Renal pelvis (tissue), 4 donors: ENCODE data around the gene PXDC1. TPM values are rescaled to one million over a fixed set of nuclear protein-coding genes. Genes with fewer than 3 reads are reported as not detected.
"Not testable (repeated sequence)": the region's sequence is repeated elsewhere in the genome, so short reads cannot be mapped to it uniquely, and the experiment has no call there.

ENCODE experiments used
- DNase-seq: peaks from one replicate; pipeline ENCODE4 v3.0.0-alpha.2; 2013
- polyA plus RNA-seq, 3 donors: library from polyadenylated mRNA; unstranded; fragments of 120-200 nt; gene quantifications; one replicate each; pipeline ENCODE4 v1.2.1, GENCODE V29; 2013; ENCODE audit not compliant: insufficient read length in 3 of 3

PXDC1 gene
- polyA plus RNA-seq, 3 donors = 17.3 to 23.0 (median 21.5) TPM

- no peak for DNase-seq
These were observed 14.2 kb downstream of the PXDC1 start for GRCh38 chr6:3737149-3737830.

DNA sequence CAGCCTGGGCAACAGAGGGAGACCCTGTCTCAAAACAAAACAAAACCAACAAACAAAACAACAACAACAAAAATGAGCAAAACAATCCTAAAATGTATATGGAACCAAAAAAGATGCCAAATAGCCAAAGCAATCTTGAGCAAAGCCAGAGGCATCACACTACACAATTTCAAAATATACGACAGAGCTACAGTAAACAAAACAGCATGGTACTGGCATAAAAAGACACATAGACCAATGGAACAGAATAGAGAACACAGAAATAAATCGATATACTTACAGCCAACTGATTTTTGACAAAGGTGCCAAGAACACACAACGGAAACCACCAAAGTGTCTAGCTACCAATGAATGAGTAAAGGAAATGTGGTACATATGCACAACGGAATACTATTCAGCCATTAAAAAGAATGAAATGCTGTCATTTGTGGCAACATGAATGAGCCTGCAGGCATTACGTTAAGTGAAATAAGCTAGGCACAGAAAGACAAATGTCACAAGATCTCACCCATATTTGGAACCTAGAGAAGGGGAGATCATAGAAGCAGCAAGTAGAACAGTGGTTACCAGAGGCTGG, 16.4 kb downstream of the PXDC1 start:
- no peak for DNase-seq

DNA sequence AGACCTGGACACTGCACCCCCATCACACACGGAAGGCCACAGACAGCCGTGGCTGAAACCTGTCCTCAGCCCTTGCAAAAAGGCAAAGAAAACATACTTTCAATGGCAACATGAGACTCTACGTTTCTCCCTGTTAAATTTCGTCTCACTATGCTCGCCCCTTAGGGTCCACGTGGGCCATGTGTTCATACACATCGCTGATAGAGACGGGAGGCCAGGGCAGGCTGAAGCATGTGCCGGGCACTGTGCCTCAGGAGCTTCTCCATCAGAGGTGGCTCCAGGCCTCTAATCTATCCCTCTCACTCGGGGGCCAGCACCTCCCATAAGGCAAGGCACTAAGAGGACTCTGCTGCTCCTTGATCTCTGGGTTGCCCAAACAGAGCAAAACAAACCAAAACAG, 17.5 kb downstream of the PXDC1 start:
- no peak for DNase-seq

DNA sequence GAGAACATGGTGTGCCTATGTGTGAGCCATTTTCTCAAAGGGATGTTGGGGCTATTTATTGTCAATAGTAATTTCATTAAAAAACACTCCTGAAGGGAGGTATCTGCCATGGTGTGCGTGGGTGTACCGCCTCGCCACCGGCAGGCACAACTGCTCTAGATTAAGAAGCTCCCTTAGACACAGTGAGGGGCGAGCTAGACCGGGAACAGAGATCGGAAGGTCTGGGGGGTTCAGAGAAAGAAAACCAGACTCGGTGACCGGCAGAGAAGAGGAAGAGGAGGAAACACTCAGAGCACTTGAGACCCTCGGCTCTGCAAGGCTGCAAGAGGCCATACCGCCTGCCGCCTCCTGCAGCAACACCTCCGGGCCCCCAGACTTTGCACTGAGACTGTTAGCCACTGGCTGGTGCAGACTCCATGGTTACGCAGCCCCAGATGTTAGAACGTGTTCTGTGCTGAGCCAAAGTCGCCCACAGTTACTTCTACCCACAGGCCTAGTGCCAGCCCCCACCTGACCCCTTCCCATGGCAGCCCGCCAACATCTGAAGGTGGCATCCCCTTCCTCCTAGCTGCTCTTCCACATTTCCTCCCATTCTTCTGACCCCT, 18.1 kb downstream of the PXDC1 start:
- DNase-seq = no peak

GRCh38 chr6:3732345-3733141, 19.0 kb downstream of the PXDC1 start:
- DNase-seq = no peak

- no peak for DNase-seq
These were observed 19.8 kb downstream of the PXDC1 start for GRCh38 chr6:3731700-3732099.

DNA sequence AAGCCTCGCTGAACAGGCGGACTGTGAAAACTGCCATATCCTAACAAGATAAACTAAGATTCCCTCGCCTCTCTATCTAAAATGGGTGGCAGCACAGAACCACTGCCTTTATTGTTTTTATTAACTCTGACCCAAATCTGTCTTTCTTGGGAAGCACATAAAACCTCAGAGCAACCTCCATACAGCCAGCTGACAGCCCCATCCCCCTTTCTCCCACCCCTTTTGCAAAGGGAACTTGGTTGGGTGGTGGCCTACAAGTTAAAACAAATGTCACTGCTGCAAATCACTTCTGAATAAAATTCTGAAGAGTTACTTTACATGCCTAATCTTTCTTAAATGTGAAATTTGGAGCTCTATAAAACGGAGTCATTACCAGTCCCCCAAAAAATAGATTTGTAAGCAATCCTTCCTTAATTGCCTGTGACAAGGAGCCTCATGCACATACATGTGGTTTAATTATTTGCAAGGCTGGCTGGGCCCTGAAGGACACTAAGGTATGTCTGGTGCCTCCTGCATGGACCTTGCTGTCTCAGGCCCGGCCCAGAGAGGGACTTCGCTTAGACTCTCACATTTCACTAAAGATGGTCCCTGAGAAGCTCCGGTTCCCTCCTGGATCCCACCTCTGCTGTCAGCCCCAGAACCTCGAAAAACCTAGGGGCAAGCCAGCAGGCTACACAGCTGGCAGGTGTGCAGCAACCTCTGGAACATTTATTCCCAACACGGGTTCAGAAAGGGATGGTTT, 21.7 kb downstream of the PXDC1 start:
- DNase-seq = no peak

DNA sequence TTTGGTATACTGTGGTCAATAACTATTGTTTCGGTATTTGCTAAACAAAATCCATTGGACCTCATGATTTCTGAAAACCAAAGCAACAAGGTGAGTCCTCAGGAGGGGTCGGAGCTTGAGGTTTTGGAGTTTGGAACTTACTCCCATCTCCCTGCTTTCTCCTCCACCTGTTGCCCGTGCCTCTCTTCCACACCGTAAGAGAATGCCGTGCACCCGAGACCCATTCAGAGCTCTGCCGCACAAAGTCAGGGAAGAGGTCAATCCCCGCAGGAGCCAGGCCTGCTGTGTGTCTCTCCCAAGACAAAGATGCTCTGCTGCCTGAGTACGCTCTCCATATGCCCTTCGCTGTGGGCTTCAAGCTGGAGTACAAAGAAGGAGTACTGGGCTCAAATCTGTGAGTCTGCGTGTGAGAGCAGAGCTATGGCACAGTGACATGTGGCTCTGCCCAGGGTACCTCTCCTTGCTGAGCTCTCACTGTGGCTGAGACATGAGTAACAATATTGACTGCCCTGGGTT, 23.9 kb downstream of the PXDC1 start:
- no peak for DNase-seq

DNA sequence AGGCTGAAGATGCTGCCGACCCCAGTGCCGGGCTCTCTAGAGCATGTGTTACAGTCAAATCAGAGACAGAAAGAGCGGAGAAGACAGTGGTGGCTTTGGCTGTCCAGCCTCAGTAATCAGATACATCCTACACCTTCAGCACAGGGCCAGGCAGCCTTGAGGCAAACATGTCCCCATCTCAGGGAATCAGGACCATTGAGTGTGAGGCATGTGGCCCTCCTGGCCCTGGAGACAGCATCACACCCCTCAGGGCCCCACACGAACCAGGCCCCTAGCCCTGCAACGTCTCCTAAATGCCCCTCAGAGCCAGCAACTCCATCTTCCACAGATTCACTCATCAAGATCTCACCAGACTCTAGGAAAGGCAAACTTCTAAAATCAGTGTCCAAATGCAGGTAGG, 24.5 kb downstream of the PXDC1 start:
- no peak for DNase-seq

DNA sequence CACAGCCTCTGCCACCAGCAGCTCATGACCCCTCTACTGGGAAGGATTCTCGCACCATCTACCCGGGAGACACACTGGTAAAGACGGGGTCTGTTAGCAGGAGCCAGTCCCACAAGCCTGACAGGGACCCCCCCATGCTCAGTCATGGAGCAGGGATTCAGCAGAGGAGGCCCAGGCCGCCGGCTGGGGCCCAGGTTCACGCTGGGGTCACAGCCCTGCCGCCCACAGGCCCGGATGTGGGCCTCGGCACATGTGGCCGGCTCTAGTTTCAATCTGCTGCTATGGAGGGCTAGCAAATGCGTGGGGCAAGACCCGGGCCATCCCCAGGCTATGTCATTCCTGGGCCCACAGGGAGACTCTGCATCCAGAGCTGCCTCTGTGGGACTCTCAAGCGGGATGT, 25.1 kb downstream of the PXDC1 start:
- no peak for DNase-seq

- DNase-seq = no peak
These were observed 26.1 kb downstream of the PXDC1 start for GRCh38 chr6:3725145-3726047.

- no peak for DNase-seq
These were observed 26.9 kb downstream of the PXDC1 start for GRCh38 chr6:3724451-3725144.

DNA sequence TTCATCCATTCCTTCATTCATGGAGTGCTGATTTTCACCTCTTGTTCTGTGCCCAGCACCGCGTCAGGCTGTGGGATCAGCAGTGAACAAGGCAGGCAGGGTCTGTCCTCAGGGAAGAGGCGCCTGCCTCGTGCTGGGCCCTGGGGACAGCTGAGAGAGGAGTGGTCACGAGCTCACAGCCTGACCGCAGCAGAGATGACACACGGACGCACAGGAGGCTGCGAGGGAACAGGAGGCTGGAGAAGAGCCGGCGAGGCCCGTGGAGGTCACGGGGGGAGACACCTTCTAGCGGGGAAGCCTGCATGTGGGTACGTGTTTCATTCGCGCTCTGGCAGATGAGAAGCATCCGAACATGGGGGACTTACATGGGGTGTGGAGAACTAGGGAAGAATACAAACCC, 27.5 kb downstream of the PXDC1 start:
- DNase-seq = no peak

GRCh38 chr6:3723251-3723650, 28.3 kb downstream of the PXDC1 start:
- no peak for DNase-seq

DNA sequence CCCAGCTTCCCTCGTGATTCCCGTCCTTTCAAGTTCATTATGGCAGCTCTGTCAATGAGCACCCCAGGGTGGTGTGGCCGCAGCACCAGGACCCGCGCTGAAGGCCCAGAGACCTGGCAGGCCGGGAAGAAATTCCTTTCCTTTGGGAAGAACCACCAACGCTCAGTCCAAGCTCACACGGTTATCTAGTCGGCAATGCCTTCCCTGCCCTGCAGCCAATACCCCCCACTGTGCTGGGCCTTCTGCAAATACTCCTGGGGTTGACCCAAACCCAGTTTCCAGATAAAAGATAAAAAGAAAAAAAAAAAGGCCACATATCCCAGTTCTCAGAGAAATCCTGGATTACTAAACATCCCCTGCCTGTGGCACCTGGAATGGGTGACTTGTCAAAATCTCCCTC, 28.7 kb downstream of the PXDC1 start:
- no peak for DNase-seq

- peak; percentile 62 for DNase-seq
These were observed 29.5 kb downstream of the PXDC1 start for GRCh38 chr6:3721810-3722621.

DNA sequence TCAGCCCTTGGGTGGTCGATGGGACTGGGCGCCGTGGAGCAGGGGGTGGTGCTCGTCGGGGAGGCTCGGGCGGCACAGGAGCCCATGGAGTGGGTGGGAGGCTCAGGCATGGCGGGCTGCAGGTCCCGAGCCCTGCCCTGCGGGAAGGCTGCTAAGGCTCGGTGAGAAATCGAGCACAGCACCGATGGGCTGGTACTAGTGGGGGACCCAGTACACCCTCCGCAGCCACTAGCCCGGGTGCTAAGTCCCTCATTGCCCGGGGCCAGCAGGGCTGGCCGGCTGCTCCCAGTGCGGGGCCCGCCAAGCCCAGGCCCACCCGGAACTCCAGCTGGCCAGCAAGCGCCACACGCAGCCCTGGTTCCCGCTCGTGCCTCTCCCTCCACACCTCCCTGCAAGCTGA, 30.7 kb downstream of the PXDC1 start:
- DNase-seq = not testable (repeated sequence)

DNA sequence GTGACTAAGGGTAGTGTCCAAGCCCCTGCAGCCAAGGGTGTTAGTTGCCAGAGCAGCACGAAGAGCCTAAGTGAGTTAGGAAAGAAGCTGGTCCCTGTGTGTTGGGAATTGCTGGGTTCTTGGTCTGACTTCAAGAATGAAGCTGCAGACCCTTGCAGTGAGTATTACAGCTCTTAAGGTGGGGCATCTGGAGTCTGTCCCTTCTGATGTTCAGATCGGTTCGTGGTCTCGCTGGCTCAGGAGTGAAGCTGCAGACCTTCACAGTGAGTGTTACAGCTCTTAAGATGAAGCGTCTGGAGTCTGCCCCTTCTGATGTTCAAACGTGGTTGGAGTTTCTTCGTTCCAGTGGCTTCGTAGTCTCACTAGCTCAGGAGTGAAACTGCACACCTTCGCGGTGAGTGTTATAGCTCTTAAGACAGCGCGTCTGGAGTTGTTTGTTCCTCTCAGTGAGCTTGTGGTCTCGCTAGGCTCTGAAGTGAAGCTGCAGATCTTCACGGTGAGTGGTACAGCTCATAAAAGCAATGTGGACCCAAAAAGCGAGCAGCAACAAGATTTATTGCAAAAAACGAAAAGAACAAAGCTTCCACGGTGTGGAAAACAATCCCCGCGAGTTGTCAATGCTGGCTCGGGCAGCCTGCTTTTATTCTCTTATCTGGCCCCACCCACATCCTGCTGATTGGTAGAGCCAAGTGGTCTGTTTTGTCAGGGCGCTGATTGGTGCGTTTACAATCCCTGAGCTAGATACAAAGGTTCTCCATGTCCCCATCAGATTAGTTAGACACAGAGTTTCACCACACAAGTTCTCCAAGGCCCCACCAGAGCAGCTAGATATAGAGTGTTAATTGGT, 31.8 kb downstream of the PXDC1 start:
- no peak for DNase-seq
